Astrocyte (in vitro differentiated cells and primary cell): ENCODE data around the gene KLHDC8A. TPM values are rescaled to one million over a fixed set of nuclear protein-coding genes. Genes with fewer than 3 reads are reported as not detected.
A peak's percentile ranks its signal among the peaks of the same experiment; 100 is the strongest.

Experiments used
- DNase-seq: peaks from one replicate; pipeline ENCODE4 v3.0.0-alpha.2; 2010; ENCODE audit warnings: low read depth
- FAIRE-seq: peaks from 2 replicates; lab custom pipeline; 2011; peaks lifted over from hg19 to GRCh38; lab: Jason Lieb, UNC
- H2AFZ ChIP-seq: 2 replicates; pipeline ENCODE4 v1.6.0; 2012; ENCODE audit warnings: low read depth, low read length, inconsistent platforms
- H3K27ac ChIP-seq: 2 replicates; pipeline ENCODE4 v1.5.1; 2011; ENCODE audit warnings: low read depth, low read length, inconsistent platforms
- H3K27me3 ChIP-seq: 2 replicates; pipeline ENCODE4 v1.6.0; 2011; ENCODE audit warnings: low read length, inconsistent platforms; ENCODE audit not compliant: insufficient read depth
- H3K36me3 ChIP-seq: 2 replicates; pipeline ENCODE4 v1.5.1; 2011; ENCODE audit warnings: low read length, inconsistent platforms; ENCODE audit not compliant: insufficient read depth
- H3K4me1 ChIP-seq: 2 replicates; pipeline ENCODE4 v1.5.1; 2011; ENCODE audit warnings: low read length, inconsistent platforms; ENCODE audit not compliant: insufficient read depth
- H3K4me2 ChIP-seq: 2 replicates; pipeline ENCODE4 v1.6.0; 2012; ENCODE audit warnings: low read length, inconsistent platforms
- H3K4me3 ChIP-seq: 2 replicates; pipeline ENCODE4 v1.5.1; 2011; ENCODE audit warnings: low read depth, mild to moderate bottlenecking, low read length, inconsistent platforms; ENCODE audit not compliant: insufficient read depth
- H3K79me2 ChIP-seq: 2 replicates; pipeline ENCODE4 v1.6.0; 2012; ENCODE audit warnings: mild to moderate bottlenecking, low read length, inconsistent platforms; ENCODE audit not compliant: insufficient read depth
- H3K9ac ChIP-seq: 2 replicates; pipeline ENCODE4 v1.6.0; 2012; ENCODE audit warnings: mild to moderate bottlenecking, low read length, inconsistent platforms
- H3K9me3 ChIP-seq: 2 replicates; pipeline ENCODE4 v1.5.1; 2012; ENCODE audit warnings: low read depth, mild to moderate bottlenecking, low read length, inconsistent platforms; ENCODE audit not compliant: insufficient read depth
- H4K20me1 ChIP-seq: 2 replicates; pipeline ENCODE4 v1.6.0; 2012; ENCODE audit warnings: low read length, inconsistent platforms; ENCODE audit not compliant: insufficient read depth
- H3K27ac Mint-ChIP-seq: one replicate; pipeline ENCODE4 v1.8.0; 2021; ENCODE audit warnings: mild to moderate bottlenecking, mixed read lengths; ENCODE audit not compliant: unreplicated experiment
- H3K27me3 Mint-ChIP-seq: one replicate; pipeline ENCODE4 v1.8.0; 2021; ENCODE audit warnings: low read depth, mixed read lengths; ENCODE audit not compliant: unreplicated experiment
- H3K36me3 Mint-ChIP-seq: one replicate; pipeline ENCODE4 v1.8.0; 2021; ENCODE audit warnings: low read depth, mixed read lengths; ENCODE audit not compliant: unreplicated experiment
- H3K4me1 Mint-ChIP-seq: one replicate; pipeline ENCODE4 v1.8.0; 2021; ENCODE audit warnings: low read depth, mixed read lengths; ENCODE audit not compliant: unreplicated experiment
- H3K4me3 Mint-ChIP-seq: one replicate; pipeline ENCODE4 v1.8.0; 2021; ENCODE audit warnings: mild to moderate bottlenecking, moderate library complexity, mixed read lengths; ENCODE audit not compliant: unreplicated experiment
- H3K9me3 Mint-ChIP-seq: one replicate; pipeline ENCODE4 v1.8.0; 2021; ENCODE audit warnings: mild to moderate bottlenecking, mixed read lengths; ENCODE audit not compliant: unreplicated experiment
- EZH2 ChIP-seq: IDR thresholded peaks from 2 replicates; pipeline ENCODE4 v1.6.1; 2012; ENCODE audit warnings: mild to moderate bottlenecking, low read length, inconsistent platforms; ENCODE audit not compliant: insufficient read depth
- total RNA-seq: library from RNA; stranded (reverse); gene quantifications from 2 replicates; pipeline ENCODE4 v1.2.1, GENCODE V29; 2021
- TF ChIP-seq, protein P1 (sequence below): IDR thresholded peaks from 2 replicates; pipeline ENCODE4 v1.5.1; 2011; ENCODE audit warnings: low read depth, mild to moderate bottlenecking, inconsistent platforms, low read length, moderate library complexity; ENCODE audit not compliant: insufficient read depth

Gene KLHDC8A
- total RNA-seq, 1 donor from 2014 or later = 0.39 TPM

DNA sequence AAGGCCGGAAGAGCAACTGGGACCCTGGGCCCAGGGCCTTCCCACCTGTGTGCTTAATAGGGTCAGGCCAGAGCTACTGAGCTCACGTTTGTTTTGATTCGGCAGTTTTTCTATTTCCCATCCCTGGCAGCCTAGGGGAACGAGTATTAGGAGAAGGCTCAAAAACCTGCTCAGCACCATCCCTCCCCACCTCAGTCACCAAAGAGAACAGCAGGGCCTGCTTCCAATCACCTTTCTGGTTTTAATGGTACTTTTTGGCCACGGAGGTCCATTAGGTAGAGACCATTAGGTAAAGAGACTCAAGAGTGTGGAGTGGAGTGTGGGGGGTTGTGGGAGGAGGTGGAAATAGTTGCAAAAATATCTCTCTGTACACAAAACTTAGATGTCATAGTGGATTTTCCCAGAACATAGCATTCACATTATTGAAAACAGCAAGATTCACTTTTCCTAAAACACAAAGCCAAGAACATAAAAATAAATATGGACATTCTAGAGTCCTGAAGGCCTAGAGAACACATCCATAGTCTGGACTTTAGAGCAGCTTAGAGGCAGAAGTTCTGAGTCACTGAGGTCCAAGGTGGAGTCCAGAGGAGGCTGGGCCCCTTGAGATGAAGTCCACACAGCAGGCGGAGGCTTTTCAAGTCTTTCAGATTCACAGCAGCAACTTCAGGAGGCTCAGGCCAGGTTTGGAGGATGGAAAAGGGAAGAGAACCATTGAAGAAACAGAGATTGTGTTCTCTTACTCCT is 54.7 kb downstream of the KLHDC8A start:
- TF ChIP-seq, protein P1, sequence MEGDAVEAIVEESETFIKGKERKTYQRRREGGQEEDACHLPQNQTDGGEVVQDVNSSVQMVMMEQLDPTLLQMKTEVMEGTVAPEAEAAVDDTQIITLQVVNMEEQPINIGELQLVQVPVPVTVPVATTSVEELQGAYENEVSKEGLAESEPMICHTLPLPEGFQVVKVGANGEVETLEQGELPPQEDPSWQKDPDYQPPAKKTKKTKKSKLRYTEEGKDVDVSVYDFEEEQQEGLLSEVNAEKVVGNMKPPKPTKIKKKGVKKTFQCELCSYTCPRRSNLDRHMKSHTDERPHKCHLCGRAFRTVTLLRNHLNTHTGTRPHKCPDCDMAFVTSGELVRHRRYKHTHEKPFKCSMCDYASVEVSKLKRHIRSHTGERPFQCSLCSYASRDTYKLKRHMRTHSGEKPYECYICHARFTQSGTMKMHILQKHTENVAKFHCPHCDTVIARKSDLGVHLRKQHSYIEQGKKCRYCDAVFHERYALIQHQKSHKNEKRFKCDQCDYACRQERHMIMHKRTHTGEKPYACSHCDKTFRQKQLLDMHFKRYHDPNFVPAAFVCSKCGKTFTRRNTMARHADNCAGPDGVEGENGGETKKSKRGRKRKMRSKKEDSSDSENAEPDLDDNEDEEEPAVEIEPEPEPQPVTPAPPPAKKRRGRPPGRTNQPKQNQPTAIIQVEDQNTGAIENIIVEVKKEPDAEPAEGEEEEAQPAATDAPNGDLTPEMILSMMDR = no peak
- TF ChIP-seq EZH2 = no peak
- Histone ChIP-seq H3K27me3 (no peaks in the 10 kb centered on the region), H3K9me3 (no peaks in the 10 kb centered on the region), H3K4me3 (no peak overlapping the region), H3K36me3 (peaks cover 19% of the 10 kb centered on the region), H4K20me1 (no peaks in the 10 kb centered on the region), H3K4me2 (peak overlapping the region; percentile 80), H3K9ac (peak overlapping the region; percentile 90), H3K4me1 (peaks cover 53% of the 10 kb centered on the region), H2AFZ (no peak overlapping the region), H3K79me2 (peaks cover 16% of the 10 kb centered on the region), H3K27ac (peak overlapping the region; percentile 100)
- DNase-seq (no peak), FAIRE-seq (no peak)
- peaks cover 24% of the 10 kb centered on the region for H3K36me3 Mint-ChIP-seq
- H3K27me3 Mint-ChIP-seq = no peaks in the 10 kb centered on the region
- H3K4me1 Mint-ChIP-seq = peaks cover 59% of the 10 kb centered on the region
- peak overlapping the region; percentile 100 for H3K27ac Mint-ChIP-seq
- H3K4me3 Mint-ChIP-seq = peak overlapping the region; percentile 69
- H3K9me3 Mint-ChIP-seq = peaks cover 2% of the 10 kb centered on the region

DNA sequence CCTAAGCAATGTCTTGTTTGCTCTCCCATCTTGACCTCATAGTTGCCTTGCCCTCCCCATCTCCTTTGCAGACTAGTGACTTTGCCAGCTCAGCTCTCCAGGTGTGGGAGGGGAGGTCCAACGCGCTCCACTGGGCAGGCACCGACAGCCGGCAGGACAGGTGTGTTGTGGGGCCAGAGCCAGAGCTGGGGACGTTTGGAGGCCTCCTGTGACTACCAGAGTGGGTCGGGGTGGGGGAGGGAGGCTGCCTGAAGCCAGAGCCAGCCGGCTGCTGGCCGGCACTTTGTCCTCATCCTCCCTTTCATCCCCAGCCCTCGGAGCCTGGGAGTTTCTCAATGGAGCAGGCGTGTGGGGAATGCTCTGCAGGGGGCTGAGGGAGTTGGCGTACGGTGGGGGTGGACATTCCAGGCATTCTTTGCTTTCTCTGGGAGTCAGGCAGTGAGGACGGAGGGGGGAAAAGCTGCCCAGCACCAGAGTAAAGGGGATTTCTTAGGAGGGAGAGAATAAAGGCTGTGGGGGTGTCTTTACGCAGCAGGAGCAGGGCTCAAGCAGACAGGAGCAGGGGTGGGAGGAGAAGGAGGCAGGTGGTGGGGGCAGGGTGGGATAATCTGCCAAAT is 55.4 kb downstream of the KLHDC8A start:
- Histone ChIP-seq H3K79me2 (peaks cover 16% of the 10 kb centered on the region), H3K27me3 (no peaks in the 10 kb centered on the region), H3K4me3 (no peak overlapping the region), H4K20me1 (no peaks in the 10 kb centered on the region), H3K27ac (peak overlapping the region; percentile 100), H2AFZ (no peak overlapping the region), H3K9ac (peak overlapping the region; percentile 90), H3K9me3 (no peaks in the 10 kb centered on the region), H3K4me1 (peaks cover 53% of the 10 kb centered on the region), H3K36me3 (peaks cover 14% of the 10 kb centered on the region), H3K4me2 (peak overlapping the region; percentile 80)
- DNase-seq = peak; percentile 94
- Mint-ChIP-seq H3K27me3 (no peaks in the 10 kb centered on the region), H3K9me3 (peaks cover 2% of the 10 kb centered on the region), H3K4me3 (peak overlapping the region; percentile 60), H3K36me3 (peaks cover 18% of the 10 kb centered on the region), H3K4me1 (peaks cover 63% of the 10 kb centered on the region), H3K27ac (peak overlapping the region; percentile 100)
- TF ChIP-seq EZH2 = no peak
- TF ChIP-seq, protein P1 = no peak
- no peak for FAIRE-seq
